NCI-H2171 (cell line): ENCODE measurements around the gene EHBP1L1.

ENCODE experiments used
- DNase-seq: peaks from one replicate; lab custom pipeline; 2025; lab: John Stamatoyannopoulos, UW

Gene EHBP1L1

DNA sequence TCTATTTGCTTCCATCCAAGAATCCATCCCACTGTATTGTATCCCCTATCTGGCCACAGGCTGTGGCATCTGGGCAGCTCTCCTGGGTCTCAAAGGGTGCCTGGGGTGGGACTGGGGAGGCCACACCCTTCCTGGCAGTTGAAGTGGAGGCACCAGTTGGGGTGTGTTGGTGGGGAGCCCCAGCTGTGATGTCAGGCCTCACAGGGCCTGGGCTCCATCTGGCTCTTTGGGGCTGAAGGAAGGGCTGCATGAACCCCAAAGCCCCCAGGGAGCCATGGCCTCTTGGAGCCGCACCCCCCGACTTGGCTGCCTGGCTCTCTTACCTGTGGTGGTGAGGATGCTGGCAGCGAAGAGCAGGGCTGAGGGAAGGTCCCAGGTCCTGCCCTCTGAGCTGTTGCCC, 19.3 kb downstream of the EHBP1L1 start:
- DNase-seq = no peak

GRCh38 chr11:65595543-65596281, 19.9 kb downstream of the EHBP1L1 start, which contains the start of gene KCNK7:
Gene KCNK7, minus strand, starts transcription at chr11:65595800. Its CDS starts 28 bp downstream, at chr11:65595772.
- no peak for DNase-seq

DNA sequence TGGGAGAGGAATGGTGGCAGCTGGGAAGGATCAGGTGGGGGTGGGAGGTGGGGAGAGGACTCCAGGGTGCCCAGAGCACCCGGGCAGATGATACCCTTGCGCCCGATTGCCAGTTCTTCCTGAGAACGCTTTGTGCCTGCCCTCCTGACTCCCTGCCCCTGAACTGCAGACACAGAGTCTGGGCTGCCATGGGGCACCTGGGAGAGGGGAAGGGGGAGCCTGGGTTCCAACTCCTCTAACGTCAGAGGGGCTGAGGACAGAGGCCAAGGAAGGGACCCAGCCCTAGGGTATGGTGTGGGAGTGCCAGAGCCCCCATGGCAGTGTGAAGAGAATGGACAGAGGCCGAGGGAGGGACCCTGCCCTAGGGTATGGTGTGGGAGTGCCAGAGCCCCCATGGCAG, 20.7 kb downstream of the EHBP1L1 start:
- no peak for DNase-seq

DNA sequence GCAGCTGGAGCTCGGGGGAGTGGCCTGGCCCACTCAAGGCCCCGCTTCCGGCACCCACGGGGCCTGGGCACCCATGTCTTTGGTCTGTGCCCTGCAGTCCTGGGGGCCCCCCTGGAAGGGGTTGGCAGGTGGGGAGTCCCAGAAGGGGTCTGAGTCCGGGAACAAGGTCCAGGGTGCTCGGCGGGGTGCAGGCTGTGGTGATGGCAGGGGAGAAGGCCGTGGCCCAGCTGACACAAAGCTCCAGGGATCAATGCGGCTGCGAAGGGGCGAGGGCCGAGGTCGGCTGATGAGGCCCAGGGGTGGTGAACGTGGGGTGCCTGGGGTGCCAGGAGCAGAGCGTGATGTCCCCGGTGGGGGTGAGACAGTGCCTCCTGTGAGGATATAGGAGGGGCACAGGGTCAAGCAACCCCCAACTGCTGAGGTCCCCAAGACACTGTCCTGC, 22.4 kb downstream of the EHBP1L1 start:
- no peak for DNase-seq

DNA sequence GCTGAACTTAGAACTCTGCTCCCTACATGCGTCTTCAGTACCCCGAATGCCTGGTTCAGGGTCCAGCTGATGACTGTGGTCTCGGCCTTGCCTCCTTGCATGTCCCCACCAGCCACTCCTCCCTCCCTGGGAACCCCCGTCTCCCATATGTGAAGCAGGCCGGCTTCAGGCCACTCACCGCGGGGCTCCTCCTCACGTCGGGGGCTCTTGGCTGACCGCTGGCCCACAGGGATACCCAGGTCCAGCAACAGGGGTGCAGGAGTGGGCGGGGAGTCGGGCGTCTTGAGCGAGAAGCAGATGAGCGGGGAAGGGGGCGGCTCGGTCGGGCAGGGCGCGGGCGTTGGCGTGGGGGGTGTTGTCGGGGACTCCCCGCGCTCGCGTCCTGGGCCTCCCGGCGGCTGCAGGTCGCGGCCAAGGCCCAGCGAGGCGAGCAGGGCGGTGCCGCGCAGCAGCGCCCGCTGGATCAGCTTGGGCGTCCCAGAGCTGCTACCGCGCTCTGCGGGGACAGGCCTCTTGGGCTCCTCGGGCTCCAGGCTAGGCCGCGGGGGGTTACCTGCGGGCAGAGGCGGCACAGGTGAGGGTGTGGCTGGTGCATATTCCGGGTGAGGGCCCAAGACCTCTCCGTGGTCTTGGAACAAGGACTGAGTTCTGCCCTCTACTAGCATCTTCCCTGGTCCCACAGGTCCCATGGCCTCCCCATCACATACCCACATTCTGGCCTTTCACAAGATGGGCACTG, 23.5 kb downstream of the EHBP1L1 start:
- DNase-seq = no peak

DNA sequence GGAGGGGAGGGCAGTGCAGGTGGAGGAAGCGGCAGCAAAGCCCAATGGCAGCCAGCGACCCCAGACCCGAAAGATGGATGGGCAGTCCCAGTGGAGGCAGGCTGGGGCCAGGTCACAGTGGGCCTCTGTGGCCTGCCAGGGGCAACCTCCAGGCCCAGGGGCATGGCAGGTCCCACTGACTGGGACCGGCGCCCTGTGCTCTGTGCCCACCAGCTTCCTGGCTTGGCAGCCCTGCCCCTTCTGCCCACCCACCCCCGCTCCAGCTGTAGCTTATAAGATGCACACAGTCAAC, 24.0 kb downstream of the EHBP1L1 start:
- DNase-seq = no peak

GRCh38 chr11:65604258-65604657, 28.4 kb downstream of the EHBP1L1 start:
- DNase-seq = no peak

- no peak for DNase-seq
Observed at GRCh38 chr11:65606876-65607613, 31.2 kb downstream of the EHBP1L1 start.

DNA sequence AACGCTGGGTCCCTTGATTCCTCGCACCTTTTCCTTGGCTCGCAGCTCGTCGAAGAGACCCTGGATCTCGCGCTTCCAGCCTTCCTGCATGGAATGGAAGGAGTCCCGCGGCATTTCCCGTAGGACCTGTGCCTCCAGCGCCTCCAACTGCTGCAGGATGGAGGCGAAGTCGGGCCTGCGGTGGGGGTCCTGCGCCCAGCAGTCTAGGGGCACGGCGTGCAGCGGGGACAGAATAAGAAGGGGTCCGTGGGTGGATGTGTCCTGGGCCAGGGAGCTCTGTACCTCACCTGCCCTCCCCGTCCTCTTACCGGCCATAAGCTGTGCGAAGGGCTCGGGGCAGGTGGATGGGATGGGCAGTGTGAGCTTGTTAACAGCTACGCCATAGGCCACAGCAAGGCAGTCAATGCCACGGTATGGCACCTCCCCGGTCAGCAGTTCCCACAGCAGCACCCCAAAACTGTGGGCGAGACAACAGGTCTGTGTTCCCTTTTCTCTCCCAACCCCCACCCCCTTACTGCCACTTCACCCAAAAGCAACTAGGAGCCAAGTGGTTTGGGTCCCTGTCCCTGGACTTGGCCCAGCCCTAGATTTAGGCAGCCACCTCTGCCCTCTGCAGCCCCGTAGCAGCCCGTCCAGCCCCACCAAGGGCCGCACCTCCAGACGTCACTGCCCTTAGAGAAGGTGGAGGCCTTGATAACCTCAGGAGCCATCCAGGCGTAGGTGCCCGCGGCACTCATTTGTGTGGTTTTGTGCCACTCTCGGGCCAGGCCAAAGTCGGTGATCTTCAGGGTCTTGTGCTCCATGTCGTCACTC, 32.0 kb downstream of the EHBP1L1 start:
- no peak for DNase-seq

GRCh38 chr11:65609229-65609628, 33.4 kb downstream of the EHBP1L1 start:
- DNase-seq = no peak

DNA sequence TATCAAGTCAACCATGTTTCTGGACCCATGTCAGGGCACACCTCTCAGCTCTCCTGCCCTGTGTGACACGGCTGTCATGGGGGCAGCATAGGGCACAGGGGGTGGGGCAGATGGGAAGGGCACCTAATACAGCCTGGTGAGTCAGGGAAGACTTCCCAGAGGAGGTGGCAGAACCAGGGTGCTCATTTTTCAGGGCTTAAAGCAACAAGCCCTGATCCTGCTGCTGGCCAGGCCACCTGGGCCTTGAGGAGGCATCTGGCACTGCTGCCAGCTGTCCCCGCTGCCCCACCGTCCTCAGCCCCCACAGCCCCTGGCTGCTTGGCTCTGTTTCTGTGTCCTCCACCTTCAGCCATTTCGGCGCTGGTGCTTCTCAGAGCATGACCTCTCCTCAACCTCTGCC, 33.8 kb downstream of the EHBP1L1 start:
- no peak for DNase-seq

- DNase-seq = no peak
Observed at GRCh38 chr11:65610404-65610803, 34.6 kb downstream of the EHBP1L1 start.

- DNase-seq = no peak
Observed at GRCh38 chr11:65611028-65611757, 35.3 kb downstream of the EHBP1L1 start.

DNA sequence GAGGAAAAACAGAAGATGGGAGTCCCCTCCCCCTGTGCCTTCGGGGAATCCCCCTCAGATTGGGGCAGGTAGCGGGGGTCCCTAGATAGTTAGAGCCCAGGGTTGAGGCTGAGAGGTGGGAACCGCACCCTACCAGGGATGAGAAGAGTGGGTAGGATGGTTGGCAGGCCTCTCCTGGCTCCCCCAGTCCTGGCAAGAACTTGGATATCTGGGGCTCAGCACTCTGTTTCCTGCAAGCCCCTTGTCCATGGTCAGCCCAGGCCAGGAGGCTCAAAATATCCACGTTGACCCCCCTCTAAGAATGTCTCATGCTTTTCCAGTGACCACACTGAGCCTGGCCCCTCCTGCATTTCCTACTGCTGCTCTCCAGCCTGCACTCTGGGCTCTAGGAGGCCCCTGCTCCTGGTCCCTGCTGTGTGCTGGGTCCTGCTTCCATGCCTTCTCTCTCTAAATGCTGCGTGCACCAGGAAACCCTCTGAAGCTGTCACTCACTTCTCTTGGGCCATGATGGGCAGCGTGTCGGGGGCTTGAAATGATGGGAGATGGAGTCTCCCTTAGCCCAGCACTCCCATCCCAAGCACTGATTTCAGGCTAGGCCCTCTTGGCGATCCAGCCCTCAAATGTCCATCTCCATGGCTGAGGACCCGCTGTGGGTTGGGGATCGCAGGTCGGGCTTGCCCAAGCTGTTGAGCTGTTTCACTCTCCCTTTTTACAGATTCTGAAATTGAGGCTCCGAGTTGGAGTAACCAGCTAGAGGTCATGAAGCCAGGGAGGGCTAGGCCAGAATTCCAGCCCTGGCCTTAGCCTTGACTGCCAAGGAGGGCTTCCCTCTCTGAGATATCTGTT, 36.1 kb downstream of the EHBP1L1 start:
- DNase-seq = no peak

DNA sequence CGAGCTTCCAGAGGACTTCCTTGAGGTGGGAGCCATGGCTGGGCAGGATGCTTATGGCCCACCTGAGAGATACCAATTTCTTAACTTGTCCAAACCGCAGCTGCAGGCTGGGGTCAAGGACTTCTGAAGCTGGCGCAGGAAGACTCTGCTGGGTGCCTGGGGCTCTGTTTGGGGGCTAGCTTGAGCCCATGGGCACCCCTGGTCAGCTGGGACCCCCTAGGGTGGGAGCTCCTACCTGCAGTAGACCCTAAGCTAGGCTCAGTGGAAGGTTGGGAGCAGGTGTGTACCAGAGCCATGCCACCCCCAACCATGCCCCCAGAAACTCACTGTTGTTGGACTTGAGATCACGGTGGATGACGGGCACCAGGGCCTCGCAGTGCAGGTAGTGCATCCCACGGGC, 36.8 kb downstream of the EHBP1L1 start:
- DNase-seq = no peak

DNA sequence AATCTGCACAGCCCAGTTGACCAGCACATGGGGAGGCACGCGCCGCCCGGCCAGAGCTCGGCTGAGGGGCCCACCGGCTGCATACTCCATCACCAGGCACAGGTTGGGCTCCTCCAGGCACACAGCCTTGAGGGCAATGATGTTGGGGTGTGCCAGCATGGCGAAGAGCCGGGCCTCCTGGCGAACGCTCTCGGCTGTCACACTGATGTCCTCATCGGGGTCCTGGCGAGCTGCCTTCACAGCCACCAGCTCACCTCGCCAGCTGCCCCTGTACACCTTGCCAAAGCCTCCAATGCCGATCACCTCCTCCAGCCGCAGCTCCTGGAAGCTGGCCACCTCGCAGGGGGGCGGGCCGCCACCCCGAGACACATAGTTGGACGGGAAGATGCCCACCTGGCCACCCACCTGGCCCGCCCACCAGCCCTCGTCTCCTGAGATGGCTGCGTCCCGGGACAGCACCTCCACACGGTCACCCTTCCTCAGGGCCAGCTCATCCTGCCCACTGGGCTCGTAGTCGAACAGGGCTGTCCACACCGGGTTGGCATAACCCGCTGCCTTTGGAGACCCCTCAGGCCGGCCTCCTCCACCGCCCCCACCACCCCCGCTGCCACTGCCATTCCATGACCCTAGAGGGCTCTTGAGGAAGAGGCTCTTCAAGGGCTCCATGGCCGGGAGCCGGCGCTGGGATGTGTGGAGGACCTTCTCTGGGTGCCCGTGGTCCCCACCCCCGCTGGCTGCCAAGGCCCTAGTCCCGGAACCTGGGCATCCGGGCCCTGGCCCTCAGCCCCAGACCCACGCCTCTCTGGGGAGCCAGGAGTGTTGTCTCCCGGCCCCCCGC, 37.5 kb downstream of the EHBP1L1 start:
- DNase-seq = no peak

- DNase-seq = peak; percentile 99
Observed at GRCh38 chr11:65615229-65615949, 39.5 kb downstream of the EHBP1L1 start, which contains the start of gene PCNX3. Gene PCNX3, plus strand, starts transcription at chr11:65615776. Its CDS starts 536 bp downstream, at chr11:65616312.

GRCh38 chr11:65615950-65616574, 40.2 kb downstream of the EHBP1L1 start:
- DNase-seq = peak; percentile 22
